ENCODE measurements around the gene ATE1.

- TF ChIP-seq CTCF (IDR thresholded peaks at IDR 0.05 in 2 of 3, conservative IDR thresholded peaks at IDR 0.05 in 1 of 3; ENCODE audit: control insufficient read depth in 2 of 3, extremely low read depth in 1 of 3, insufficient read depth in 1 of 3, low read depth in 3 of 3, low read length in 3 of 3) (no peak), TCF3 (IDR thresholded peaks at IDR 0.05; ENCODE audit: borderline replicate concordance, insufficient read depth, low read depth, low read length) (no peak), POLR2AphosphoS5 (IDR thresholded peaks at IDR 0.05; ENCODE audit: low read length) (no peak), YY1 (IDR thresholded peaks at IDR 0.05; ENCODE audit: low read depth, low read length) (no peak), CBX5 (IDR thresholded peaks at IDR 0.05; ENCODE audit: low read depth) (no peak), CHD2 (IDR thresholded peaks at IDR 0.05; ENCODE audit: borderline replicate concordance, low read depth, low read length) (no peak), RELA (IDR thresholded peaks at IDR 0.05; ENCODE audit: borderline replicate concordance, partially characterized antibody) (no peak)
Observed at GRCh38 chr10:121765204-121765603, 162.6 kb downstream of the ATE1 start.

All from GM12878 (cell line).